ENCODE results near the gene SERGEF.

The SERGEF gene

GRCh38 chr11:17810041-17810440, 202.8 kb downstream of the SERGEF start:
- peaks cover 2% of the 10 kb centered on the region for H3K9me3 Mint-ChIP-seq
- CTCF ChIA-PET = no interaction called here
- no peaks in the 10 kb centered on the region for H3K4me1 Mint-ChIP-seq
- no peaks in the 10 kb centered on the region for H3K36me3 Mint-ChIP-seq
- DNase-seq = no peak
- no peak overlapping the region for H3K4me3 Mint-ChIP-seq
- no peak overlapping the region for H3K27ac Mint-ChIP-seq
- H3K27me3 Mint-ChIP-seq = no peaks in the 10 kb centered on the region

GRCh38 chr11:17807034-17807433, 205.8 kb downstream of the SERGEF start:
- Mint-ChIP-seq H3K27ac (no peak overlapping the region), H3K27me3 (no peaks in the 10 kb centered on the region), H3K36me3 (no peaks in the 10 kb centered on the region), H3K4me1 (no peaks in the 10 kb centered on the region), H3K4me3 (no peak overlapping the region), H3K9me3 (peaks cover 2% of the 10 kb centered on the region)
- CTCF ChIA-PET = no interaction called here
- no peak for DNase-seq

GRCh38 chr11:17805873-17806272, 207.0 kb downstream of the SERGEF start:
- no peak overlapping the region for H3K27ac Mint-ChIP-seq
- no peaks in the 10 kb centered on the region for H3K36me3 Mint-ChIP-seq
- no peaks in the 10 kb centered on the region for H3K4me1 Mint-ChIP-seq
- peaks cover 2% of the 10 kb centered on the region for H3K9me3 Mint-ChIP-seq
- CTCF ChIA-PET = no interaction called here
- H3K4me3 Mint-ChIP-seq = no peak overlapping the region
- no peaks in the 10 kb centered on the region for H3K27me3 Mint-ChIP-seq
- DNase-seq = no peak

GRCh38 chr11:17805043-17805442, 207.8 kb downstream of the SERGEF start:
- Mint-ChIP-seq H3K36me3 (no peaks in the 10 kb centered on the region), H3K4me3 (no peak overlapping the region), H3K9me3 (peaks cover 2% of the 10 kb centered on the region), H3K4me1 (no peaks in the 10 kb centered on the region), H3K27ac (no peak overlapping the region), H3K27me3 (no peaks in the 10 kb centered on the region)
- CTCF ChIA-PET = no interaction called here
- no peak for DNase-seq

GRCh38 chr11:17803754-17804334, 209.0 kb downstream of the SERGEF start:
- CTCF ChIA-PET = no interaction called here
- no peak for DNase-seq
- Mint-ChIP-seq H3K9me3 (peaks cover 2% of the 10 kb centered on the region), H3K4me3 (no peak overlapping the region), H3K27me3 (no peaks in the 10 kb centered on the region), H3K36me3 (no peaks in the 10 kb centered on the region), H3K27ac (no peak overlapping the region), H3K4me1 (no peaks in the 10 kb centered on the region)

GRCh38 chr11:17802491-17802890, 210.4 kb downstream of the SERGEF start:
- CTCF ChIA-PET = no interaction called here
- no peak overlapping the region for H3K27ac Mint-ChIP-seq
- H3K4me3 Mint-ChIP-seq = no peak overlapping the region

GRCh38 chr11:17801166-17801565, 211.7 kb downstream of the SERGEF start:
- no peak overlapping the region for H3K27ac Mint-ChIP-seq
- H3K36me3 Mint-ChIP-seq = no peaks in the 10 kb centered on the region
- no peaks in the 10 kb centered on the region for H3K27me3 Mint-ChIP-seq
- CTCF ChIA-PET = interaction anchor here (0.7 kb wide), 1 partner anchor 70 kb away, joined by 3 read pairs; no protein-coding TSS in a partner anchor
- no peaks in the 10 kb centered on the region for H3K4me1 Mint-ChIP-seq
- H3K4me3 Mint-ChIP-seq = no peak overlapping the region
- H3K9me3 Mint-ChIP-seq = no peaks in the 10 kb centered on the region
- DNase-seq = no peak

More at GRCh38 chr11:17802491-17802890, 210.4 kb downstream of the SERGEF start:
- Mint-ChIP-seq H3K4me1 (no peaks in the 10 kb centered on the region), H3K36me3 (no peaks in the 10 kb centered on the region), H3K9me3 (no peaks in the 10 kb centered on the region), H3K27me3 (no peaks in the 10 kb centered on the region)
- DNase-seq = no peak

- Mint-ChIP-seq H3K27me3 (no peaks in the 10 kb centered on the region), H3K27ac (no peak overlapping the region), H3K36me3 (no peaks in the 10 kb centered on the region), H3K4me1 (no peaks in the 10 kb centered on the region), H3K4me3 (no peak overlapping the region), H3K9me3 (no peaks in the 10 kb centered on the region)
- CTCF ChIA-PET = no interaction called here
- DNase-seq = no peak
These were observed 213.7 kb downstream of the SERGEF start for GRCh38 chr11:17799147-17799546.

GRCh38 chr11:17798716-17799115, 214.1 kb downstream of the SERGEF start:
- no peak overlapping the region for H3K4me3 Mint-ChIP-seq
- H3K27me3 Mint-ChIP-seq = no peaks in the 10 kb centered on the region
- no peaks in the 10 kb centered on the region for H3K9me3 Mint-ChIP-seq
- no peaks in the 10 kb centered on the region for H3K36me3 Mint-ChIP-seq
- H3K4me1 Mint-ChIP-seq = no peaks in the 10 kb centered on the region
- no peak overlapping the region for H3K27ac Mint-ChIP-seq
- no peak for DNase-seq
- CTCF ChIA-PET = no interaction called here

GRCh38 chr11:17798253-17798652, 214.6 kb downstream of the SERGEF start:
- CTCF ChIA-PET = no interaction called here
- H3K4me3 Mint-ChIP-seq = no peak overlapping the region
- DNase-seq = no peak
- no peak overlapping the region for H3K27ac Mint-ChIP-seq
- no peaks in the 10 kb centered on the region for H3K27me3 Mint-ChIP-seq
- no peaks in the 10 kb centered on the region for H3K4me1 Mint-ChIP-seq
- H3K9me3 Mint-ChIP-seq = no peaks in the 10 kb centered on the region
- no peaks in the 10 kb centered on the region for H3K36me3 Mint-ChIP-seq

- CTCF ChIA-PET = no interaction called here
- Mint-ChIP-seq H3K36me3 (no peaks in the 10 kb centered on the region), H3K27me3 (no peaks in the 10 kb centered on the region), H3K4me1 (no peaks in the 10 kb centered on the region), H3K4me3 (no peak overlapping the region), H3K27ac (no peak overlapping the region), H3K9me3 (no peaks in the 10 kb centered on the region)
- no peak for DNase-seq
These were observed 216.7 kb downstream of the SERGEF start for GRCh38 chr11:17796154-17796553.

- DNase-seq = no peak
- Mint-ChIP-seq H3K4me1 (no peaks in the 10 kb centered on the region), H3K27me3 (no peaks in the 10 kb centered on the region), H3K36me3 (no peaks in the 10 kb centered on the region), H3K27ac (no peak overlapping the region), H3K9me3 (no peaks in the 10 kb centered on the region), H3K4me3 (no peak overlapping the region)
- CTCF ChIA-PET = no interaction called here
These were observed 217.9 kb downstream of the SERGEF start for GRCh38 chr11:17794981-17795380.

- Mint-ChIP-seq H3K27me3 (no peaks in the 10 kb centered on the region), H3K27ac (no peak overlapping the region), H3K9me3 (no peaks in the 10 kb centered on the region), H3K4me3 (no peak overlapping the region), H3K36me3 (no peaks in the 10 kb centered on the region), H3K4me1 (no peaks in the 10 kb centered on the region)
- DNase-seq = no peak
- CTCF ChIA-PET = no interaction called here
These were observed 219.1 kb downstream of the SERGEF start for GRCh38 chr11:17793642-17794170.

- DNase-seq = no peak
- Mint-ChIP-seq H3K4me1 (no peaks in the 10 kb centered on the region), H3K27me3 (no peaks in the 10 kb centered on the region), H3K36me3 (no peaks in the 10 kb centered on the region), H3K27ac (no peak overlapping the region), H3K9me3 (no peaks in the 10 kb centered on the region), H3K4me3 (no peak overlapping the region)
- CTCF ChIA-PET = no interaction called here
These were observed 220.7 kb downstream of the SERGEF start for GRCh38 chr11:17792161-17792560.

GRCh38 chr11:17791144-17791543, 221.7 kb downstream of the SERGEF start:
- no peak overlapping the region for H3K4me3 Mint-ChIP-seq
- H3K27me3 Mint-ChIP-seq = no peaks in the 10 kb centered on the region
- H3K9me3 Mint-ChIP-seq = no peaks in the 10 kb centered on the region
- CTCF ChIA-PET = no interaction called here
- H3K4me1 Mint-ChIP-seq = no peaks in the 10 kb centered on the region
- no peaks in the 10 kb centered on the region for H3K36me3 Mint-ChIP-seq
- DNase-seq = no peak
- H3K27ac Mint-ChIP-seq = no peak overlapping the region

GRCh38 chr11:17790453-17790852, 222.4 kb downstream of the SERGEF start:
- no peaks in the 10 kb centered on the region for H3K4me1 Mint-ChIP-seq
- no peak overlapping the region for H3K4me3 Mint-ChIP-seq
- no peaks in the 10 kb centered on the region for H3K36me3 Mint-ChIP-seq
- CTCF ChIA-PET = no interaction called here
- H3K9me3 Mint-ChIP-seq = no peaks in the 10 kb centered on the region
- no peak for DNase-seq
- H3K27ac Mint-ChIP-seq = no peak overlapping the region
- H3K27me3 Mint-ChIP-seq = no peaks in the 10 kb centered on the region

Measured in activated naive CD4-positive, alpha-beta T cell treated with anti-CD3 and anti-CD28 coated beads, Interleukin-2, amount 10 ng/mL, durations not matched to agents 7 days and 5 days (primary cell).